Measurements from ENCODE around the gene IGLL1.

DNA sequence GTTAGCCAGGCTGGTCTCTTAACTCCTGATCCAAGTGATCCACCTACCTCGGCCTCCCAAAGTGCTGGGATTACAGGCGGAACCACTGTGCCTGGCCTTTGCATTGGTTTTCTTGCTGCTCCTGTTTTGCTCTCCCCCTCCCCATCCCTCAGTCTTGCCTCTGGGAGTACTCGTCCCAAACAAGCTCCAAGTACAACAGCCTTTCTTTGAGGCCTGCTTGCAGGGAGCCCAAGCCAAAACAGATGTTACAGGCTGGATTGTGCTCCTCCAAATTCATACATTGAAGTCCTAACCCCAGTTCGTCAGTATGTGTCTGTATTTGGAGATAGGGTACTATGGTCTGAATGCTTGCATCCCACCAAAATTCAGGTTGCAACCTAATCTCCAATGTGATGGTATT lies 8.6 kb downstream of the IGLL1 start:
- TF ChIP-seq EZH2 (IDR thresholded peaks at IDR 0.05; ENCODE audit: borderline replicate concordance, low read length): no peak
- TF ChIP-seq, protein P1, sequence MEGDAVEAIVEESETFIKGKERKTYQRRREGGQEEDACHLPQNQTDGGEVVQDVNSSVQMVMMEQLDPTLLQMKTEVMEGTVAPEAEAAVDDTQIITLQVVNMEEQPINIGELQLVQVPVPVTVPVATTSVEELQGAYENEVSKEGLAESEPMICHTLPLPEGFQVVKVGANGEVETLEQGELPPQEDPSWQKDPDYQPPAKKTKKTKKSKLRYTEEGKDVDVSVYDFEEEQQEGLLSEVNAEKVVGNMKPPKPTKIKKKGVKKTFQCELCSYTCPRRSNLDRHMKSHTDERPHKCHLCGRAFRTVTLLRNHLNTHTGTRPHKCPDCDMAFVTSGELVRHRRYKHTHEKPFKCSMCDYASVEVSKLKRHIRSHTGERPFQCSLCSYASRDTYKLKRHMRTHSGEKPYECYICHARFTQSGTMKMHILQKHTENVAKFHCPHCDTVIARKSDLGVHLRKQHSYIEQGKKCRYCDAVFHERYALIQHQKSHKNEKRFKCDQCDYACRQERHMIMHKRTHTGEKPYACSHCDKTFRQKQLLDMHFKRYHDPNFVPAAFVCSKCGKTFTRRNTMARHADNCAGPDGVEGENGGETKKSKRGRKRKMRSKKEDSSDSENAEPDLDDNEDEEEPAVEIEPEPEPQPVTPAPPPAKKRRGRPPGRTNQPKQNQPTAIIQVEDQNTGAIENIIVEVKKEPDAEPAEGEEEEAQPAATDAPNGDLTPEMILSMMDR (IDR thresholded peaks at IDR 0.05; ENCODE audit: low read length): no peak

Measured in OCI-LY1 (cell line).